Mucosa of descending colon (tissue), 3 donors: ENCODE measurements around the gene DYNLRB1. TPM values are rescaled to one million over a fixed set of nuclear protein-coding genes. Genes with fewer than 3 reads are reported as not detected.

Experiments used
- ATAC-seq: fragments of 200-7000 bp; cut with Tn5 transposase; one replicate; pipeline ENCODE4 v1.9.1; 2020; ENCODE audit warnings: mild to moderate bottlenecking, moderate library complexity
- DNase-seq, 3 donors: peaks; one replicate each; pipeline ENCODE4 v3.0.0-alpha.2; 2020
- H3K36me3 ChIP-seq: fragments of 200-600 bp; one replicate; pipeline ENCODE4 v1.8.0; 2021; ENCODE audit warnings: low read depth, mild to moderate bottlenecking
- H3K4me1 ChIP-seq: fragments of 200-600 bp; one replicate; pipeline ENCODE4 v1.8.0; 2021; ENCODE audit warnings: low read depth, mild to moderate bottlenecking
- H3K4me3 ChIP-seq: fragments of 200-600 bp; one replicate; pipeline ENCODE4 v1.8.0; 2021; ENCODE audit warnings: mild to moderate bottlenecking
- H3K9me3 ChIP-seq: fragments of 200-600 bp; one replicate; pipeline ENCODE4 v1.8.0; 2021; ENCODE audit warnings: mild to moderate bottlenecking
- intact Hi-C, 2 donors: fragments of 100-400 bp; cut with DNase I in 1 of 2; cut with micrococcal nuclease in 1 of 2; formaldehyde crosslinking; loops; one replicate each; pipeline versions ENCODE4 v1.11.0 to v1.11.1; 2022; cut with DNase I, micrococcal nuclease
- total RNA-seq, 3 donors: library from RNA; stranded (reverse); fragmentation: NEBNext Ultra II Directional in 2 of 3; extraction: Animal tissue kit (Norgen Biotek cat#: 25700) in 2 of 3; gene quantifications; one replicate each; pipeline versions ENCODE4 v1.2.1 to v1.2.4, GENCODE V29; 2021 to 2023
- TF ChIP-seq, protein P1 (sequence below): fragments of 200-600 bp; IDR thresholded peaks from one replicate; pipeline ENCODE4 v1.8.0; 2022; ENCODE audit warnings: antibody characterized with exemption, mild to moderate bottlenecking
- donor health status: DM: no; HTN: no; CAD: no; lungs with moderate emphysema.
- donor health status: DM: no; HTN: no; CAD: no.
- donor health status: DM: no; HTN: yes; CAD: no.

DYNLRB1 gene
- total RNA-seq, 3 donors from 2014 or later: 110 to 137 (median 119) TPM

GRCh38 chr20:34536798-34537394 is 20.7 kb downstream of the DYNLRB1 start:
- intact Hi-C loops: no loop called here
- TF ChIP-seq, protein P1, sequence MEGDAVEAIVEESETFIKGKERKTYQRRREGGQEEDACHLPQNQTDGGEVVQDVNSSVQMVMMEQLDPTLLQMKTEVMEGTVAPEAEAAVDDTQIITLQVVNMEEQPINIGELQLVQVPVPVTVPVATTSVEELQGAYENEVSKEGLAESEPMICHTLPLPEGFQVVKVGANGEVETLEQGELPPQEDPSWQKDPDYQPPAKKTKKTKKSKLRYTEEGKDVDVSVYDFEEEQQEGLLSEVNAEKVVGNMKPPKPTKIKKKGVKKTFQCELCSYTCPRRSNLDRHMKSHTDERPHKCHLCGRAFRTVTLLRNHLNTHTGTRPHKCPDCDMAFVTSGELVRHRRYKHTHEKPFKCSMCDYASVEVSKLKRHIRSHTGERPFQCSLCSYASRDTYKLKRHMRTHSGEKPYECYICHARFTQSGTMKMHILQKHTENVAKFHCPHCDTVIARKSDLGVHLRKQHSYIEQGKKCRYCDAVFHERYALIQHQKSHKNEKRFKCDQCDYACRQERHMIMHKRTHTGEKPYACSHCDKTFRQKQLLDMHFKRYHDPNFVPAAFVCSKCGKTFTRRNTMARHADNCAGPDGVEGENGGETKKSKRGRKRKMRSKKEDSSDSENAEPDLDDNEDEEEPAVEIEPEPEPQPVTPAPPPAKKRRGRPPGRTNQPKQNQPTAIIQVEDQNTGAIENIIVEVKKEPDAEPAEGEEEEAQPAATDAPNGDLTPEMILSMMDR: no peak
- Histone ChIP-seq H3K4me1 (no peaks in the 10 kb centered on the region), H3K9me3 (no peaks in the 10 kb centered on the region), H3K36me3 (peaks cover 23% of the 10 kb centered on the region), H3K4me3 (no peak overlapping the region)
- DNase-seq (peak; percentile 58 to 80 (median 70)), ATAC-seq (peak; percentile 69)

DNA sequence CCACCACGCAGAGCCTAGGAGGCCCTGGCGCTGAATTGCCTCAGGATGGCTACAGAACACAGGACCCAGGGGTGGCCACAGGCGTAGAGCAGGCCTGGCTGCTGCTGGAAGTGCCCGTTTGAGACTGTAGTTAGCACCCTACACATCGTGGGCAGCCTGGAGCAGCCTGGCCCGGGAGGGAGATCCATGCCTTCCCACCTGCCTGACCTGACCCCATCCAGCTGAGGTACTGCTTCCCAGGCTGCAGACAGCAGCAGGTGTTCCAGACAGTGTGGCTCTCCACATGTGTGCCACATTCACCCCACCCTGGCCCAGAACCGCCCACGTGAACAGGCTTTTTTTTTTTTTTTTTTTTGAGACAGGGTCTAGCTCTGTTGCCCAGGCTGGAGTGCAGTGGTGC is 21.4 kb downstream of the DYNLRB1 start:
- intact Hi-C loops: no loop called here
- no peak for ATAC-seq

GRCh38 chr20:34538671-34539123 is 22.5 kb downstream of the DYNLRB1 start:
- H3K4me3 ChIP-seq: no peak overlapping the region
- H3K9me3 ChIP-seq: no peaks in the 10 kb centered on the region
- H3K36me3 ChIP-seq: peaks cover 23% of the 10 kb centered on the region
- peak; percentile 50 to 71 (median 65) for DNase-seq
- ATAC-seq: peak; percentile 69
- peaks cover 5% of the 10 kb centered on the region for H3K4me1 ChIP-seq
- intact Hi-C loops: no loop called here
- TF ChIP-seq, protein P1: peak; percentile 83

More for the DNA sequence above, 21.4 kb downstream of the DYNLRB1 start:
- DNase-seq: peak in 2 of 3 donors; percentile 22 to 46
- H3K9me3 ChIP-seq: no peaks in the 10 kb centered on the region
- H3K4me1 ChIP-seq: no peaks in the 10 kb centered on the region
- TF ChIP-seq, protein P1: no peak
- H3K4me3 ChIP-seq: no peak overlapping the region
- peaks cover 23% of the 10 kb centered on the region for H3K36me3 ChIP-seq

GRCh38 chr20:34539756-34540155 is 23.5 kb downstream of the DYNLRB1 start:
- intact Hi-C loops: no loop called here
- no peak for ATAC-seq
- DNase-seq: peak in 2 of 3 donors; percentile 8 to 13
- peaks cover 12% of the 10 kb centered on the region for H3K4me1 ChIP-seq
- H3K9me3 ChIP-seq: no peaks in the 10 kb centered on the region
- H3K36me3 ChIP-seq: peaks cover 17% of the 10 kb centered on the region
- TF ChIP-seq, protein P1: no peak
- H3K4me3 ChIP-seq: no peak overlapping the region

DNA sequence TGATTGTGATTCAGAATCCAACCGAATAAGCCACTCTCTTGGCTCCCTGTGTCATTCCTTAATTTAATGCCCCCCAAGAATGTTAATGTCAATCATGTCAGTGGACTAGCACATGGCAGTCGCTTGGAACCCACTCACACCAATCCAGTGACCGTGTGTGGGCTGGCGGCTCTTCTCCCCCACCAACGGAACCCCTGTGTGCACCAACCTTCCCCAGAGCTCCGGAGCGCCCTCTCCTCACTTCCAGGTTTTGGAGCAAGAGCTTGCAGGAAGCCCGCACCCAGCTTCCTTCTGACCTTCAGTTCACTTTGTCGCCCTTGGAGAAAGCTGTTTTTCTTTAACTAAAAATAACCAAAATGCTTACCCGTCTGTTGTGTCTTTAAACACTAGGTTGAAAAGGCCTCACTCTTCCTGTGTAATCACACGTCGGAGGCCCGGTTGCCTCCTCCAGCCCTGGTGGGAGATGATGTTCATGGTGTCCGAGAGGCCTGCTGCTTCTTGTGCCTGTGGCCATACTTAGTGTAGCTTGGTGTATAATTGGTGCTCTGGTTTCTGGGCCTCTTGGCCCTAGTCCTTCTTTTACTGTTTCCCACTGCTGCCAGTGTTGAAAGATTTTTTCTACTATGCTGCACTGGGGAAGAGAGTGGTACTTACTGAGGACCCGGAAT is 24.5 kb downstream of the DYNLRB1 start:
- Histone ChIP-seq H3K4me3 (no peak overlapping the region), H3K36me3 (peaks cover 8% of the 10 kb centered on the region), H3K9me3 (no peaks in the 10 kb centered on the region), H3K4me1 (peaks cover 12% of the 10 kb centered on the region)
- ATAC-seq: no peak
- intact Hi-C loops: no loop called here
- TF ChIP-seq, protein P1: no peak
- DNase-seq: peak in 2 of 3 donors; percentile 20 to 34
